ENCODE results near the gene CAMK1D.
A peak's percentile ranks its signal among the peaks of the same experiment; 100 is the strongest.

CAMK1D gene

DNA sequence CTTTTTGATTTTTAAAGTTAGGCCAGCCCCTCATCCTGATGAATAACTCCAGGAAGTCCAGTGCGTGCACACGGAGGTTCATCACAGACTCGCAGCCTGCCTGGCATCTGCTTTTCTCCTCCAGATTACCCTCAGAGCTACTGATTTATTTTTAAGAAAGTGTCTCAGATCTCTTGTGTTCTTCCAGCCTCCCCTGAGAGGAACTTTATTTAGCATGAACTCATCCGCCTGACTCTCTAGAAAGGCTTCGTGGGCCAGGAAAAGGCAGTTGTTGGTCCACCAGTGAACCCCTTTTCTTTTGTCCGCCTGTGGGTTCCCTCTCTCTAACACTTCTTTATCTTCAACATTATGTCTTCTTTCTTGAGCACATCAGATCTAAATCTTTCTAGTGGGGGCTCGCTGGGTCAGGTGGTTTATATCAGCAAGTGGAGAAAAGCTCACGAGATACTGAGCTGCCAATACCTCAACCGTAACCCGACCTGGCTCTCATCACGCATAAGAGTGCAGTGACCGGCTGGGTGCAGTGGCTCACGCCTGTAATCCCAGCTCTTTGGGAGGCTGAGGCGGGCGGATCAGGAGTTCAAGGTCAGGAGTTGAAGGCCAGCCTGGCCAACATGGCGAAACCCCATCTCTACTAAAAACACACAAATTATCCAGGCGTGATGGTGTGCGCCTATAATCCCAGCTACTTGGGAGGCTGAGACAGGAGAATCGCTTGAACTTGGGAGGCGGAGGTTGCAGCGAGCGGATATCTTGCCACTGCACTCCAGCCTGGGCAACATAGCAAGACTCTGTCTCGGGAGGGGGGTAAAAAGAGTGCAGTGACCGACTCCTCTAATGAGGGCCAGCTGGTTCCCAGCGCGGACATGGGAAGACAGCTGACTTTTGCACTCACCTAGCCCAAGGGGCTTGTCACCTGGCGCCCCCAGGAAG is 489.9 kb downstream of the CAMK1D start:
- TF ChIP-seq CTCF (IDR thresholded peaks at IDR 0.05; ENCODE audit: low read depth, low read length), result no peak
- peak; percentile 12 for DNase-seq
- H3K36me3 ChIP-seq, result no peaks in the 10 kb centered on the region
- no peaks in the 10 kb centered on the region for H3K27me3 ChIP-seq (ENCODE audit: insufficient read depth, low read depth, severe bottlenecking)
- H3K27ac ChIP-seq, result no peak overlapping the region
- no peaks in the 10 kb centered on the region for H3K9me3 ChIP-seq (ENCODE audit: severe bottlenecking)
- H3K4me3 ChIP-seq (ENCODE audit: low read depth, low read length), result no peak overlapping the region

- Histone ChIP-seq H3K27me3 (ENCODE audit: insufficient read depth, low read depth, severe bottlenecking) (no peaks in the 10 kb centered on the region), H3K9me3 (ENCODE audit: severe bottlenecking) (no peaks in the 10 kb centered on the region), H3K4me3 (ENCODE audit: low read depth, low read length) (no peak overlapping the region), H3K36me3 (no peaks in the 10 kb centered on the region), H3K27ac (no peak overlapping the region)
- TF ChIP-seq CTCF (IDR thresholded peaks at IDR 0.05; ENCODE audit: low read depth, low read length), result no peak
- no peak for DNase-seq
Observed at GRCh38 chr10:12839941-12840611, 490.7 kb downstream of the CAMK1D start.

DNA sequence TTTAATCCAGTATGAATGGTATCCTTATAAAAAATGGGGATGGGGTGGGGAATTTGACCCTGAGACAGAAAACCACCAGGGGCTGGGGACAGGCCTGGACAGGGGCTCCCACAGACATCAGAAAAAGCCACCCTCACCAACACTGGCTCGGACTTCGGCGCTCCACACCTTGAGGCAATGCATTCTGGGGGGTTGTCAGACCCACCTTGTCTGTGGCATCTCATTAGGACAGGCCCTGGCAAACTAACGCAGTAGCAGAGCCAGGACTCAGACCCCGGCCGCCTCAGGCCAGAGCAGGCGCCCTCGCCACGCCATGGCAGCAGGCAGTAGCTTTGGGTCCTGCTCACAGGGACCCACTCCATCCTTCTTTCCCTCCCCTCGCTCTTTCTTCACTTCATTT is 492.1 kb downstream of the CAMK1D start:
- TF ChIP-seq CTCF (IDR thresholded peaks at IDR 0.05; ENCODE audit: low read depth, low read length), result no peak
- Histone ChIP-seq H3K9me3 (ENCODE audit: severe bottlenecking) (no peaks in the 10 kb centered on the region), H3K4me3 (ENCODE audit: low read depth, low read length) (no peak overlapping the region), H3K36me3 (no peaks in the 10 kb centered on the region), H3K27ac (no peak overlapping the region), H3K27me3 (ENCODE audit: insufficient read depth, low read depth, severe bottlenecking) (no peaks in the 10 kb centered on the region)
- DNase-seq, result no peak

DNA sequence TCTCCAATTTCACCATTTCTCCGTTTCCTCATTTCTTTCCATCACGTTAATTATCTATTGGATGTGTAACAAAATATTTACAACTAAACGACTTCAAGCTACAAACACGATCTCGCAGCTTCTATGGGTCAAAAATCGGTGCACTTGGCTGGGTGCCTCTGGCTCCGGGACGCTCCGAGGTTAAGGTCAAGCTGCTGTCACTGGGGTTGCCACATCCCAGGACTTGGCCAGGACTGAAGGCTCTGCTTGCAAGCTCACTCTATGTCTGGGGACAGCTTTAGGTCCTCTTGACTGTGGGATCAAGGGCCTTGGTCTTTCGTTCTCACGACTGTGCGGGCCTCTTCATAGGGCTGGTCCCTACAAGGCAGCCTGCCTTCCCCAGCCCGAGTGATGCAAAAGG is 492.5 kb downstream of the CAMK1D start:
- H3K4me3 ChIP-seq (ENCODE audit: low read depth, low read length), result no peak overlapping the region
- no peak for TF ChIP-seq CTCF (IDR thresholded peaks at IDR 0.05; ENCODE audit: low read depth, low read length)
- DNase-seq, result no peak
- H3K27me3 ChIP-seq (ENCODE audit: insufficient read depth, low read depth, severe bottlenecking), result no peaks in the 10 kb centered on the region
- H3K9me3 ChIP-seq (ENCODE audit: severe bottlenecking), result no peaks in the 10 kb centered on the region
- no peaks in the 10 kb centered on the region for H3K36me3 ChIP-seq
- H3K27ac ChIP-seq, result no peak overlapping the region

DNA sequence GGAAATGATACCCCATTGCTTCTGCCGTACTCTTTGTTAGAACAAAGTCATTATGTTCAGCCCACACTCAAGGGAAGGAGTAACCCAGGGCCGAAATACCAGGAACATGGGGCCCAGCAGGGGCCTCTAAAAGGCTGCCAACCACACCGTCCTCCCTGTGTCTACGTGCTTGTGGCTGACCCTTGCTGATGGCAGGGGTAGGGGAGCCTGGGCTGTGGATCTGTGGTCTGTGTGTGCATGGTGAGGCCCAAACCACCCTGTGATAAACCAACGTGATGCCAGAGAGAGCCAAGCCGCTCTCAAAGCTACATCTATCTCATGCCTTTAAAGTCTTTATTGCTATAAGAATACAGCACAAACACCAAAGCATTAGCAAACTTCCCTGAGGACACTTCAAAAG is 493.0 kb downstream of the CAMK1D start:
- TF ChIP-seq CTCF (IDR thresholded peaks at IDR 0.05; ENCODE audit: low read depth, low read length), result no peak
- H3K4me3 ChIP-seq (ENCODE audit: low read depth, low read length), result no peak overlapping the region
- no peaks in the 10 kb centered on the region for H3K9me3 ChIP-seq (ENCODE audit: severe bottlenecking)
- no peak for DNase-seq
- H3K27ac ChIP-seq, result no peak overlapping the region
- H3K27me3 ChIP-seq (ENCODE audit: insufficient read depth, low read depth, severe bottlenecking), result no peaks in the 10 kb centered on the region
- no peaks in the 10 kb centered on the region for H3K36me3 ChIP-seq

Measured in WERI-Rb-1 (cell line).